ENCODE results near the gene TM9SF4.

The TM9SF4 gene

GRCh38 chr20:32129863-32130262 is 20.3 kb downstream of the TM9SF4 start:
- DNase-seq (ENCODE audit: low read depth, low spot score) = no peak

DNA sequence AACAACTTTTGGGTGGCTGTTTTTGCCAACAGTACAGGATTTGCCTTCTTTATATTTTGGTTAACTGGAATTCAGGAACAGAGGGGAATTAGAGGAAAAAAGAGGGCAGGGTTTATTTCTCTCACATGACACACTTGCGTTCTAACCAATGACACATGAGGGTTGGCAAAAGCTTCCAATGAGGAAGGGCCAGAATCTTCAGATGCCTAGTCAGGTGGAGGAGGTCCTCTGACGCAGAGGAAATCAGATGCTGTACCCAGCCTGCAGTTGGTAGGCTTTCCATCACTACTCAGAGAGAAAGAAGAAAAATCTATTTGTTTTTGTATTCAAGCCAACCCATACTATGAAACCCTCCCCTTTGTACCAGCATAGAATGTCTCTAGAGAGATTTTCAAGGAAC is 20.8 kb downstream of the TM9SF4 start:
- no peak for DNase-seq (ENCODE audit: low read depth, low spot score)

- no peak for DNase-seq (ENCODE audit: low read depth, low spot score)
Observed at GRCh38 chr20:32130965-32131364, 21.5 kb downstream of the TM9SF4 start.

DNA sequence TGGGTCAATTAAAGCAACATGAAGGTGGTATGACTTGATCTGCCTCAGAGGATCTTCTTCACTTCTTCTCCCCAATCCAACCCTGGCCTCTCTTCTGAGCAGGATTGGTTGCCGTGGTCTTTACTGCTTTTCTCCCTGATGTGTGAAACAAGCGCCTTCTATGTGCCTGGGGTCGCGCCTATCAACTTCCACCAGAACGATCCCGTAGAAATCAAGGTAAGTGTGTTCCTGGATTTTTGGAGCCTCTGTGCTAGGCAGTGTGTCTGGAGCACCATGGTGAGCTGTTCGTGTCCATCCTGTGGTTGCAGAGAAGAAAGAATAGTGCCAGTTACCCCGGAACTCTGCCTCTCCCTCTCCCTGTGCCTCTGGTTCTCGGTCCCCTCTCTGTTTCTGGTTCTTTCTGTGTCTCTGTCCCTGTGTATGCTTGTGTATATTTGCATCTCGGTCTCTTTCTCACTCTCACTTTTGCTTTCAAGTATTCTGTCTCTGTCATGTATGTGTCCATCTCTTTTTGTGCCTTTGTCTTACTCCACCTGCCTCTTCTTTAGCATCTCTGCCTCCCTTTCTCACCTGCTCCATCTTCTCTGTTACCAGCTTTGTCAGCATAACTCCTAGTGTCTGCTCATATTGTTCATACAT is 23.5 kb downstream of the TM9SF4 start:
- no peak for DNase-seq (ENCODE audit: low read depth, low spot score)

DNA sequence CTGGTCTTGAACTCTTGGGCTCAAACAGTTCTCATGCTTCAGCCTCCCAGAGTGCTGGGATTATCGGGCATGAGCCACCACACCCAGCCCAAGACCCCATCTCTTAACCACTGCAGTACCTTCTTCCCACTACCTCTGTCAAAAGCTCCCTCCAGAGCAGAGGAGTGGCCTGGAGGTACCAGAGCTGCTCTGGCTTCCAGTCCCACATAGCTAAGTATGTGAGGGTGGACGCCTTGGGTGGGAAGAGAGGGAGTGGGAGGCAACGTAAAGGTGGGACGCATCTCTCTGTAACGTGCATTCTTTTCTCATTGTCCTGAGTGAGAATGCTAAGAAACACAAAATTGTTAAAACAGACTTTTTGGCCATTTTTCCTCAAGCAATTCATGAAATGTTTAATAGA is 24.5 kb downstream of the TM9SF4 start:
- DNase-seq (ENCODE audit: low read depth, low spot score) = no peak

DNA sequence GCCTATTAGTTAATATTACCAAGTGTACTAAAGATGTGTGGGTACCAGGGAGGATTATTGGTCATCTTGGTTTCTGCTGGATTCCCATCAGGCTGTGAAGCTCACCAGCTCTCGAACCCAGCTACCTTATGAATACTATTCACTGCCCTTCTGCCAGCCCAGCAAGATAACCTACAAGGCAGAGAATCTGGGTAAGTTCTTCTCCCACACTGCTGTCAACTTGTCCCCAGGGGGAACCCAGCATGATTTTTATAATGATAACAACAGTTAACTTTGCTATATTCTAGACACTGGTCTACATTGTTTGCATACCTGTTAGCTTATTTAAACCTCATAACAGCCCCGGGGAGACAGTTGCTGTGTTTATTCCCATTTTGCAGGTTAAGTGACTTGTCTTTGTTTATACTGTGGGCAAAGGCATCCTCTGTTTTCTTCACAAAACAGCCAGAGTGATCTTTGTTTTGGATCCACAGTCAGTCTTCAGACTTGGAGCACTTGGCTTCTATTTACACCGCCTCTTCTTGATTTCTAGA is 26.5 kb downstream of the TM9SF4 start:
- peak; percentile 7 for DNase-seq (ENCODE audit: low read depth, low spot score)

DNA sequence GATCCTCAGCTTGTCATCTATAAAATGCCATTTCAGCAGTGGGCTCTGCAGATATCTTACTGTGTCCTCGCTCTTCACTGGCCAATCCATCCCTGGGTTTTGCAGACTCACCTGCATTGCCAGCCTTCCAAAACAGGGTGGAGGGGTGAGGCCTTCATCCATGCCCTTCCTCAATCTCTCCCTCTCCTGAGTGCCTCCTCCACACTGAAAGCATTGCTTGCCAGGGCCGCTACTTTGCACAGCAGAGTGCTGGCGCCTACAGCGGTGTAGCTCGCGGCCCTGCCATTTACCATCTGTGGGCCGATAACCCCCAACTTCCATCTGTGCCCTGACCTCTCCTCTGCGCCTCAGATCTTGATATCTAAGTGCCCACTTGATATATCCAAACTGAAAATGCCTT is 29.4 kb downstream of the TM9SF4 start:
- no peak for DNase-seq (ENCODE audit: low read depth, low spot score)

DNA sequence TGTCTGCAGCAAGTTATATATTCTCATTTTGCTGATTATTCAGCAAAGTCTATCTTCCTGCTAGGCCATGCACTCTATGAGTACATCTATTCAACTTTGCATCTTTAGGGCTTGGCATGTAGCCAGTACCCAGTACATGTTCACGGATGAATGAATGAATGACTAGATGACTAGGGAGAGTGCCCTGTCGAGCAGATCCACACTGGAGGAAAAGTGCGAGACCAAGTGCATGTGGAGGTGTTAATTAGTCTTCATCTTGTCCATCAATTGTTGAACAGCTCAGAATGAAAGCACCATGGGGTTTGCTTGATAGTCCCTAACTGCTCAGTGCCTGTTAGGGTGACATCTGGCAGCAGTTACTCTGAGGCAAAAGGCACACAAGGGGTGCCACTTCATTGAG is 30.4 kb downstream of the TM9SF4 start:
- no peak for DNase-seq (ENCODE audit: low read depth, low spot score)

DNA sequence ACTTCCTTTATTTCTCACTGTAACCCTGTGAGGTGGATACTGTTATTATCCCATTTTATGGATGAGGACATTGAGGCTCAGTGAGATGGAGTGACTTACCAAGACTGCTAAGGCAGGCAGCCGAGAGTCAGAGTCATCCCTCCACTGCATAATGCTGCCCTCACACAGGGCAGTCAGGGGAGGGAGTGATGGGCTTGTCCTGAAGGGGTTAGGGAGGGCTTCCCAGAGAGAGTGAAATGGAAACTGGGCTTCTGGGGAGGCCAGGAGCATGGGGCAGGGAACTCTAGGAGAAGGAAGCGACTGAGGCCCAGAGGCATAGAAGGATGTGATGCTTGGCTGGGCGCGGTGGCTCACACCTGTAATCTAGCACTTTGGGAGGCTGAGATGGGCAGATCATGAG is 31.1 kb downstream of the TM9SF4 start:
- DNase-seq (ENCODE audit: low read depth, low spot score) = no peak

GRCh38 chr20:32141465-32141980 is 32.0 kb downstream of the TM9SF4 start:
- DNase-seq (ENCODE audit: low read depth, low spot score) = no peak

GRCh38 chr20:32142088-32142487 is 32.6 kb downstream of the TM9SF4 start:
- no peak for DNase-seq (ENCODE audit: low read depth, low spot score)

- DNase-seq (ENCODE audit: low read depth, low spot score) = no peak
Observed at GRCh38 chr20:32142991-32143390, 33.5 kb downstream of the TM9SF4 start.

DNA sequence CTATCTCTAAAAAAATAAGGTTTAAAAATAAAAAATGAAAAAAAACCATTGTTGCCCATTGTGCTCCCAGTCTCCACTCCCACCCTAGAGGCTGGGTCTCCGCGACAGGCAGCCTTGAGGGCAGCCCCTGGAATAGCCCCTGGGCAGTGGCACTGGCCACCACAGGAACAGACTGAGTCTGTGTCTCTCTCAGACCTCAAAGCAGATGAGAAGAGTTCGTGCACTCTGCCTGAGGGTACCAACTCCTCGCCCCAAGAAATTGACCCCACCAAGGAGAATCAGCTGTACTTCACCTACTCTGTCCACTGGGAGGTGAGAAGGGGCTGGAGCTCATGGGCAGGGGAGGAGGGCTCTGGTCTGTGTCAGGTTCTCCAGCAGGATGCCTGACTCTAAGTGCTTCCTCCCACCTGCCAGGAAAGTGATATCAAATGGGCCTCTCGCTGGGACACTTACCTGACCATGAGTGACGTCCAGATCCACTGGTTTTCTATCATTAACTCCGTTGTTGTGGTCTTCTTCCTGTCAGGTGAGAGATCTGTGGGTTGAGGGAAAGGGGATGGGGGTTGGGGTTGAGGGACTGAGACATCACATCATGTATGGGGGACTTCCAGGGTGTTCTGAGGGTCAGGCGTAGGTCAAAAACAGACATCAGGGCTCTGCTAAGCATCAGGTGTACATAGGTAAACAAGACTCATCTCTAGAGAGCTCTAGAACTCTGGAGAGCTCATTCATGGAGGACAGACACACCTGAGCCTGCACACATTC is 35.6 kb downstream of the TM9SF4 start:
- no peak for DNase-seq (ENCODE audit: low read depth, low spot score)

- peak; percentile 16 for DNase-seq (ENCODE audit: low read depth, low spot score)
Observed at GRCh38 chr20:32149566-32150170, 40.2 kb downstream of the TM9SF4 start.

DNA sequence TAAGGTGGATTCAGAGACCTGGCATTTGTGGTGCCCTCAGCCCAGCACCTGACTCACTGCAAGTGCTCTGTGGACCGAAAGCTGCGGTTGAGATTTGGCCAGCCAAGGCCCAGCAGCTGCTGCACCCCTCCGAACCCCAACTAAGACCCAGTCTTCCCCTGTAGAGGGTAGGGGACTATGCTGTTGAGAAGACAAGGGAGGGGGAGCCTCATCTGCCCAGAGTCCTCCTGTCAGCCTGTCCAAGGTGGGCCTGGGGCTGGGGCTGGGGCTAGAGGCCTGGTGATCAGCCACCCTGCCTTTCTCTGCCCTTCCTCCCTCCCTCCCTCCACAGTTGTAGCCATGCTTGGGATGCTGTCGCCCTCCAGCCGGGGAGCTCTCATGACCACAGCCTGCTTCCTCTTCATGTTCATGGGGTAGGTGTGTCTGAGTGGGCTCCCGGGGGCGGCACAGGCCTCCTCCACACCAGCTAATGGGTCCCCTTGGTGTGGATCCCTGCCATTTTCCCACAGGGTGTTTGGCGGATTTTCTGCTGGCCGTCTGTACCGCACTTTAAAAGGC is 40.9 kb downstream of the TM9SF4 start:
- no peak for DNase-seq (ENCODE audit: low read depth, low spot score)

DNA sequence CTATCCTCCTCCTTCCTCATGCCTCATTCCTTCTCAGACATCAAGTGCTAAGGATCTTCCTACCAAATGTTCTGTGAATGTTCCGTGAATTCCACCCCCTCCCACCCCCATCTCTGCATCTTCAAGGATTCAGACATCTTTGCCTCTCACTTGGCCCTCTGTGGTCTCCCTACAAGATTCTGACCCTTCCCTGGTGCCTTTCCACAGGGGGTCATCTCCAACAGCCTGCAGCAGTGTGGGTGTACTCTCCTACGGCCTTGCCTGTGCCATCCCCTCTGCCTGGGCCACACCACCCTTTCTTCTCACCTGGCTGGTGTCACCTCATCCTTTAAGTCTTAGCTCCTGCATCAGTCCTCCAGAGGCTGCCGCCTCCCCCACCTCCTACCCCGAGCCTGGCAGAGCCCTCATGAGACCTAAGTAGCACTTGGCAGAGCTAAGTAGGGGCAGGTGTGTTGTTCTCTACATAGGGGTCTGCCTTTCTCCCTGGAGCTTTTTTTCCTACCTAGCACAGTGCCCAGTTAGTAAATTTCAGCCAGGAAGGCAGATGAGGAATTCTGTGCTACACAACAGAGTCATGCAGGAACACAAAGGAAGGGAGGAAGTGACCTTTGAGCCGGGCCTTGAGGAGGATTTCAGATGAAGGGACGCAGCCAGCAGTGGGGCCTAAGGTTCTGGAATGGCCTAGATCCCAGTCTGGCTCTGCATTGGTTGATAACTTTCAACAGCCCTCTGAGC is 43.1 kb downstream of the TM9SF4 start:
- no peak for DNase-seq (ENCODE audit: low read depth, low spot score)

GRCh38 chr20:32153156-32153665 is 43.7 kb downstream of the TM9SF4 start:
- no peak for DNase-seq (ENCODE audit: low read depth, low spot score)

DNA sequence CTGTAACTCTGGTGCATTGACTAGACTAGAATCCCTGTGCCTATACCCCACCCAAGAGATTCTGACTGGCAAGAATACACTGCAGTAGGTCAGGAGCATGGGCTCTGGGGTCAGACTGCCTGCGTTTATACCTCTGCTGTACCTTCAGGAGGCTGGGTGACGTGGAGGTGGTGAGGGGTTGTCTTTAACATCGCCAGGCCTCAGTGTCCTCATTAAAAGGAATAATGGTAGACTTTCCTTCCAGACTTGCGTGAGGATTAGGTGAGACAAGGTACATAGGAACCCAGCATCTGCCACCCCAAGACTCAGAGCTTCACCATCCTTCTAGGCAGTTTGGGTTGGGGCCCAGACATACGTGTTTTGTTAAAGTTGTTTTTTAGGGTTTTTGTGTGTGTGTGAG is 44.3 kb downstream of the TM9SF4 start:
- no peak for DNase-seq (ENCODE audit: low read depth, low spot score)

DNA sequence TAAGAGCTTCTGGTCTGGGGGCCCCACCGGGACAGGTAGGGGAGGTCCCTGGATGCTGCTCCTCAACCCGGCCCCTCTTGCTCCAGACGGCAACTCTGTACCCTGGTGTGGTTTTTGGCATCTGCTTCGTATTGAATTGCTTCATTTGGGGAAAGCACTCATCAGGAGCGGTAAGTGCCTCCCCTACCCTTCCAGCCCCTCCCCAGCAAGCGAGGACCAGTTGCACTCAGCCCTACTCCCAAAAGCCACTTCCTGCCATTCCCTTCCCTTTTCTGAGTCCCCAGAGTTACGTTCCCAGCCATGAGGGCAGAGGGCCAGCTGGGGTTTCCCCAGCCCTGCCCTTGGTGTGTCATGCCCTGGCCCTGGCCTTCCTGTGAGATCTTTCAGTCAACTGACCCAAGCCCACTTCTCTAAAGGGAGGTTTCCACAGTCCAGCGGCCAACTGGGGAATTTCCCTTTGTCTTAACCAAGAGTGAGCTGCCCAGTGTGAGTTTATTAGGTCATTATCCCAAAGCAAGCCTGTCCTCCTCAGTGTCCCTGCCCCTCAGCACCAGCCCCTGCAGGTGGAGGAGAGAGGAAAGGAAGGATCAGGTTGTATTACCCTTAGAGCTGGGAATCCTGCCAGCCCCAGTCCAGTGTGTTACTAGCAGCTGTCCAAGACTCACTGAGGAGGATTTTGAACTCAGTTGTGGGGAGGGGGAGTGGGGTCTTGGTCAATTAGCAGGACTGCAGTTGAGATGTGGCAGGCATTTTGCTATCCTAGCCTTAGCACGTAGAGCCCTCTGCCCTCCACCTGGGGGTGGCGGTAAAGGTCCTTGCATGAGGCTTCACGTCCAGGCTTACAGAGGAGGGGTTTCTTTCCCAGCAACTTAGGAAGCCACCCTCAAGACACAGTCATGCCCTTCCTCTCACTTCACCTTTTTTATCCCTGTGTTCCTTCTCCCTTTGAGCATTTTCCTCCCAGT is 45.8 kb downstream of the TM9SF4 start:
- peak; percentile 63 for DNase-seq (ENCODE audit: low read depth, low spot score)

DNA sequence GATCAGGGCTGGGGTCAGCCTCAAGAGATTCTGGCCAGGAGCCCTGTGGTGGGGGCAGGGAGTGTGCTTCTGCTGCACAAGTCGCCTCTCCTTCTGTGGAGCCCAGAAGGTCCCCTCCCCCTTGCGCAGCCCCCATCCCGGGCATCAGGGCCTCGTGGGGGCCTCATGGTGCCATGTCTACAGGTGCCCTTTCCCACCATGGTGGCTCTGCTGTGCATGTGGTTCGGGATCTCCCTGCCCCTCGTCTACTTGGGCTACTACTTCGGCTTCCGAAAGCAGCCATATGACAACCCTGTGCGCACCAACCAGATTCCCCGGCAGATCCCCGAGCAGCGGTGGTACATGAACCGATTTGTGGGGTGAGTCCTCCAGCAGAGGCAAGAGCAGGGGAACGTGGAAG is 48.1 kb downstream of the TM9SF4 start:
- DNase-seq (ENCODE audit: low read depth, low spot score) = no peak
